OCI-LY3 (cell line): ENCODE data around the gene OR51D1.

Source experiments
- H2AFZ ChIP-seq: fragments of 200-600, 300-600 bp; shearing (Covaris generic); 2 replicates; pipeline ENCODE4 v1.6.0; 2014; ENCODE audit warnings: antibody characterized with exemption, low read depth, low read length
- H3K27ac ChIP-seq: fragments of 200-600, 300-600 bp; sonication (generic); 2 replicates; pipeline ENCODE4 v1.5.1; 2014; ENCODE audit warnings: mild to moderate bottlenecking, low read length, moderate library complexity, mixed read lengths
- H3K27me3 ChIP-seq: fragments of 200-600, 300-600 bp; sonication (generic); 2 replicates; pipeline ENCODE4 v1.6.1; 2014; ENCODE audit warnings: low read depth, low read length, mixed read lengths
- H3K36me3 ChIP-seq: fragments of 200-600, 300-600 bp; sonication (generic); replicated peaks from 2 replicates; pipeline ENCODE3; 2014; ENCODE audit warnings: low read depth, low read length, mixed read lengths
- H3K4me1 ChIP-seq: fragments of 300-600, 200-600 bp; sonication (generic); 2 replicates; pipeline ENCODE4 v1.6.1; 2014; ENCODE audit warnings: low read length, mixed read lengths
- H3K4me2 ChIP-seq: fragments of 200-600, 300-600 bp; sonication (generic); 2 replicates; pipeline ENCODE4 v1.6.1; 2014; ENCODE audit warnings: low read length, mixed read lengths
- H3K4me3 ChIP-seq: fragments of 300-600, 200-600 bp; sonication (generic); 2 replicates; pipeline ENCODE4 v1.5.1; 2014; ENCODE audit warnings: antibody characterized with exemption, mild to moderate bottlenecking, low read length, moderate library complexity
- H3K79me2 ChIP-seq: fragments of 300-600, 200-600 bp; shearing (Covaris generic); 2 replicates; pipeline ENCODE4 v1.6.1; 2014; ENCODE audit warnings: mild to moderate bottlenecking, low read length, mixed read lengths
- H3K9ac ChIP-seq: fragments of 300-600, 200-600 bp; shearing (Covaris generic); 2 replicates; pipeline ENCODE4 v1.6.0; 2014; ENCODE audit warnings: mild to moderate bottlenecking, low read length, moderate library complexity
- H3K9me3 ChIP-seq: fragments of 200-600, 300-600 bp; shearing (Covaris generic); 2 replicates; pipeline ENCODE4 v1.6.1; 2014; ENCODE audit warnings: low read length, mixed read lengths; ENCODE audit not compliant: insufficient read depth
- H4K20me1 ChIP-seq: fragments of 200-600, 300-600 bp; sonication (generic); 2 replicates; pipeline ENCODE4 v1.6.1; 2016; ENCODE audit warnings: low read length, mixed read lengths; ENCODE audit not compliant: insufficient read depth
- EZH2phosphoT487 ChIP-seq: fragments of 200-600 bp; shearing (Covaris generic); IDR thresholded peaks from 2 replicates; pipeline ENCODE4 v1.6.1; 2018; ENCODE audit warnings: antibody characterized with exemption, mixed run types, low read depth
- TF ChIP-seq, protein P1 (sequence below): fragments of 200-600, 300-600 bp; sonication (generic); IDR thresholded peaks from 2 replicates; pipeline ENCODE4 v1.5.1; 2014; ENCODE audit warnings: antibody characterized with exemption, low read length, low read depth

The OR51D1 gene

GRCh38 chr11:4636962-4637661, at the start of gene OR51D1:
TSS of gene OR51D1 (plus strand) at chr11:4637477. CDS start at chr11:4639791, 2,314 bp downstream.
- 0 out of 2 replicates have a peak, but pooled peaks cover 5% of the 10 kb centered on the region for H3K27me3 ChIP-seq
- H3K4me1 ChIP-seq: peaks cover 4% of the 10 kb centered on the region
- no peak within 1 kb of the TSS for H3K27ac ChIP-seq
- H3K4me2 ChIP-seq: peak within 1 kb of the TSS; percentile 91
- no peaks in the 10 kb centered on the region for H3K9me3 ChIP-seq
- no peaks in the 10 kb centered on the region for H3K36me3 ChIP-seq
- TF ChIP-seq, protein P1, sequence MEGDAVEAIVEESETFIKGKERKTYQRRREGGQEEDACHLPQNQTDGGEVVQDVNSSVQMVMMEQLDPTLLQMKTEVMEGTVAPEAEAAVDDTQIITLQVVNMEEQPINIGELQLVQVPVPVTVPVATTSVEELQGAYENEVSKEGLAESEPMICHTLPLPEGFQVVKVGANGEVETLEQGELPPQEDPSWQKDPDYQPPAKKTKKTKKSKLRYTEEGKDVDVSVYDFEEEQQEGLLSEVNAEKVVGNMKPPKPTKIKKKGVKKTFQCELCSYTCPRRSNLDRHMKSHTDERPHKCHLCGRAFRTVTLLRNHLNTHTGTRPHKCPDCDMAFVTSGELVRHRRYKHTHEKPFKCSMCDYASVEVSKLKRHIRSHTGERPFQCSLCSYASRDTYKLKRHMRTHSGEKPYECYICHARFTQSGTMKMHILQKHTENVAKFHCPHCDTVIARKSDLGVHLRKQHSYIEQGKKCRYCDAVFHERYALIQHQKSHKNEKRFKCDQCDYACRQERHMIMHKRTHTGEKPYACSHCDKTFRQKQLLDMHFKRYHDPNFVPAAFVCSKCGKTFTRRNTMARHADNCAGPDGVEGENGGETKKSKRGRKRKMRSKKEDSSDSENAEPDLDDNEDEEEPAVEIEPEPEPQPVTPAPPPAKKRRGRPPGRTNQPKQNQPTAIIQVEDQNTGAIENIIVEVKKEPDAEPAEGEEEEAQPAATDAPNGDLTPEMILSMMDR: peak; percentile 86
- no peak for TF ChIP-seq EZH2phosphoT487
- H2AFZ ChIP-seq: peak within 1 kb of the TSS; percentile 86
- H4K20me1 ChIP-seq: no peaks in the 10 kb centered on the region
- no peaks in the 10 kb centered on the region for H3K79me2 ChIP-seq
- H3K9ac ChIP-seq: peak within 1 kb of the TSS; percentile 45
- H3K4me3 ChIP-seq: peak within 1 kb of the TSS; percentile 71

DNA sequence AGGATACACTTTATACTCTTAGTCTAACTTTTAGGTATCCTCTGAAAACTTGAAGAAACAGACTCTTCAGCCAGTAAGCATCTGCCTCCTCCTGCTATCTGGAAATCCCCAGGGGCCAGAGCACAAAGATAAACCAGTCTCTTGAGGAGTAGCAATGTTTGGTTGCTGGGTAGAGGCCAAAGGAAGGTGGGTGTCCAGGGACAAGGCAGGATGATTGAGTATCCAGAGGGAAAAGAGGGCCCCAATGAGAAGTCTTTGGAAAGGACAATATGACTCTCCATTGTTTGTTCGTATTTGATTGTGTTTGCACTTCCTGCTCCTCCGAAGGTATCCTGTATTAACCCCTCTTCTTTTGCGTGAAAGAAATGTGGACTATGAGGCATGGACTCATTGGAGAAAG, 48.3 kb upstream of the OR51D1 start:
- H4K20me1 ChIP-seq: no peaks in the 10 kb centered on the region
- TF ChIP-seq, protein P1: no peak
- no peak for TF ChIP-seq EZH2phosphoT487
- no peaks in the 10 kb centered on the region for H3K9me3 ChIP-seq
- H3K36me3 ChIP-seq: no peaks in the 10 kb centered on the region
- no peaks in the 10 kb centered on the region for H3K4me1 ChIP-seq
- H3K27me3 ChIP-seq: peaks cover 1% of the 10 kb centered on the region; the same call in 1 of the 2 replicates
- H3K4me2 ChIP-seq: no peak overlapping the region
- H3K4me3 ChIP-seq: no peak overlapping the region
- H3K27ac ChIP-seq: no peak overlapping the region
- H2AFZ ChIP-seq: no peak overlapping the region
- no peak overlapping the region for H3K9ac ChIP-seq
- no peaks in the 10 kb centered on the region for H3K79me2 ChIP-seq

DNA sequence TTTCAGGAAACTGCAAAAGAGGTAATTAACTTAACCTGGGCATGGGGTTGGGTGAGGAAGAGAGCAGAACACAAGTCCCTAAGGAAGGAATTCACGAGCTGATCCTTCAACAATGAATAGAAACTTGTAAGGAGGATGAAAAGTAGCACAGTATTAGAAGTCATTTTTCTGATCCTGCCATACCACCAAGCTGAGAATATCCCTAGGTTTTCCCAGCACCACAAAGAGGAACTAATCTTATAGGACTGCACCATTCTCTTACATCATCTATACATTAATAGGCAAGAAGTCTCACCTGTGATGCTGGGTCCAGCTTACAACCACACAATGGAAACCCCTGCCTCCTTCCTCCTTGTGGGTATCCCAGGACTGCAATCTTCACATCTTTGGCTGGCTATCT, 43.5 kb upstream of the OR51D1 start, which contains the start of gene OR52I1:
OR52I1 (plus strand) TSS at position 301 of the 400 bp plus-strand sequence; CDS start at position 301, 0 bp downstream.
- H3K4me1 ChIP-seq: no peaks in the 10 kb centered on the region
- TF ChIP-seq EZH2phosphoT487: no peak
- TF ChIP-seq, protein P1: no peak
- no peaks in the 10 kb centered on the region for H4K20me1 ChIP-seq
- peaks cover 5% of the 10 kb centered on the region for H3K36me3 ChIP-seq
- H3K27me3 ChIP-seq: no peaks in the 10 kb centered on the region
- no peaks in the 10 kb centered on the region for H3K9me3 ChIP-seq
- H3K27ac ChIP-seq: no peak within 1 kb of the TSS
- no peak within 1 kb of the TSS for H2AFZ ChIP-seq
- no peak within 1 kb of the TSS for H3K4me3 ChIP-seq
- no peaks in the 10 kb centered on the region for H3K79me2 ChIP-seq
- H3K9ac ChIP-seq: no peak within 1 kb of the TSS
- no peak within 1 kb of the TSS for H3K4me2 ChIP-seq

DNA sequence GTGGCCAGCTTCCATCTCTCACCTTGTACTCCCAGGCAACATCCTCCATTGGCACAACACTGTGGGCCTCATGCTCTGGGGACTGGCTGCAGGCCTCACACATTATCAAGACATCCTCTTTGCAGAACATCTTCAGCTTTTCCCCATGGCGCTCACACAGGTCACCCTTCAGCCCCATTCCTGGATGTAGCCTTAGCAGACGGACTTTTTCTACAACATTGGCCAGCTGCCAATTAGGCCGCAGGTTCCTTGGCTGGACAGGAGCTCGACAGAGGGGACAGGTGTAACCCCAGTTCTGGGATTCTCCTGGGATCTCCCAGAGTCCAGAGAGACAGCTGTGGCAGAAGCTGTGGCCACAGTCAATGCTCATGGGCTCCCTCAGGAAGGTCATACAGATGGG, 32.2 kb upstream of the OR51D1 start:
- TF ChIP-seq, protein P1: no peak
- TF ChIP-seq EZH2phosphoT487: no peak
- H3K27me3 ChIP-seq: no peaks in the 10 kb centered on the region
- H3K9ac ChIP-seq: no peak overlapping the region
- no peak overlapping the region for H3K4me2 ChIP-seq
- H3K27ac ChIP-seq: no peak overlapping the region
- no peaks in the 10 kb centered on the region for H3K9me3 ChIP-seq
- no peak overlapping the region for H2AFZ ChIP-seq
- H3K4me3 ChIP-seq: no peak overlapping the region
- peaks cover 13% of the 10 kb centered on the region for H3K4me1 ChIP-seq
- no peaks in the 10 kb centered on the region for H4K20me1 ChIP-seq
- peaks cover 4% of the 10 kb centered on the region; the same call in 1 of the 2 replicates for H3K79me2 ChIP-seq
- peaks cover 18% of the 10 kb centered on the region for H3K36me3 ChIP-seq
